ENCODE measurements around the gene SLITRK3.

DNA sequence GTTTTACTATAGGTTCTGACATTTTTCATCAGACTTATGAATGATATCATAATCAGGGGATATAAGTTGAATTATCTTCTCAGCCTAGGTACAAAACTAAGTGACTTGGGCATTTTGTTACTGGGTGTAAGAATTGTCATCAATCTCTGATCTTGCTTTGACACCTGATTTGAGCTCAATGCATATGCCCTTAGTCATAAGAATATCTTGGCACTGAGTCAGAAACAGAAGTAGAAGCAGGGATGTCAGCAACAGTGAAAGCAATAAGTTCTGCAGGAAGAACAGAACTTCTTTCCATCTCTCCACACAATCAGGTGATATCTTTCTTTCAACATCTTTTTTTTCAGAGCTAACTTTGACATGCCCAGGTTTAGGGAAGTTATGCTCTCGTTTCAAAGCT, 14.6 kb downstream of the SLITRK3 start:
- TF ChIP-seq, protein P1, sequence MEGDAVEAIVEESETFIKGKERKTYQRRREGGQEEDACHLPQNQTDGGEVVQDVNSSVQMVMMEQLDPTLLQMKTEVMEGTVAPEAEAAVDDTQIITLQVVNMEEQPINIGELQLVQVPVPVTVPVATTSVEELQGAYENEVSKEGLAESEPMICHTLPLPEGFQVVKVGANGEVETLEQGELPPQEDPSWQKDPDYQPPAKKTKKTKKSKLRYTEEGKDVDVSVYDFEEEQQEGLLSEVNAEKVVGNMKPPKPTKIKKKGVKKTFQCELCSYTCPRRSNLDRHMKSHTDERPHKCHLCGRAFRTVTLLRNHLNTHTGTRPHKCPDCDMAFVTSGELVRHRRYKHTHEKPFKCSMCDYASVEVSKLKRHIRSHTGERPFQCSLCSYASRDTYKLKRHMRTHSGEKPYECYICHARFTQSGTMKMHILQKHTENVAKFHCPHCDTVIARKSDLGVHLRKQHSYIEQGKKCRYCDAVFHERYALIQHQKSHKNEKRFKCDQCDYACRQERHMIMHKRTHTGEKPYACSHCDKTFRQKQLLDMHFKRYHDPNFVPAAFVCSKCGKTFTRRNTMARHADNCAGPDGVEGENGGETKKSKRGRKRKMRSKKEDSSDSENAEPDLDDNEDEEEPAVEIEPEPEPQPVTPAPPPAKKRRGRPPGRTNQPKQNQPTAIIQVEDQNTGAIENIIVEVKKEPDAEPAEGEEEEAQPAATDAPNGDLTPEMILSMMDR (IDR thresholded peaks at IDR 0.05), result no peak
- no peak for TF ChIP-seq POLR2A (IDR thresholded peaks at IDR 0.05)

Data from esophagus squamous epithelium (tissue), 4 donors.